Stimulated activated CD4-positive, alpha-beta T cell treated with anti-CD3 and anti-CD28 coated beads, Interleukin-2, amount 100 ng/mL, for 48 hours (primary cell): Measurements from ENCODE around the gene SLC25A18.
A peak's percentile ranks its signal among the peaks of the same experiment; 100 is the strongest.
"Not testable (repeated sequence)": the region's sequence is repeated elsewhere in the genome, so short reads cannot be mapped to it uniquely, and the experiment has no call there.

Source experiments
- DNase-seq, 2 donors: peaks; one replicate each; pipeline ENCODE4 v3.0.0-alpha.2; 2020

The SLC25A18 gene

GRCh38 chr22:17612057-17612456 lies 48.8 kb downstream of the SLC25A18 start:
- DNase-seq = no peak

- no peak for DNase-seq
Measured at GRCh38 chr22:17613280-17613679, 50.0 kb downstream of the SLC25A18 start.

GRCh38 chr22:17627961-17628405 lies 64.7 kb downstream of the SLC25A18 start:
- DNase-seq = no peak

GRCh38 chr22:17628406-17629172 lies 65.3 kb downstream of the SLC25A18 start, which contains the start of gene ATP6V1E1:
Gene ATP6V1E1 (minus strand): TSS chr22:17628749. CDS start chr22:17628635, 114 bp downstream.
- peak; percentile 84 to 95 for DNase-seq

- no peak for DNase-seq
Measured at GRCh38 chr22:17629173-17629489, 65.8 kb downstream of the SLC25A18 start.

- no peak for DNase-seq
Measured at GRCh38 chr22:17629641-17630040, 66.3 kb downstream of the SLC25A18 start.

GRCh38 chr22:17631076-17631565 lies 67.8 kb downstream of the SLC25A18 start:
- no peak for DNase-seq

- no peak for DNase-seq
Measured at GRCh38 chr22:17633217-17633997, 70.1 kb downstream of the SLC25A18 start.

GRCh38 chr22:17633998-17634323 lies 70.7 kb downstream of the SLC25A18 start:
- DNase-seq = no peak

- DNase-seq = no peak
Measured at GRCh38 chr22:17634696-17635095, 71.4 kb downstream of the SLC25A18 start.

- DNase-seq = not testable (repeated sequence)
Measured at GRCh38 chr22:17636850-17637249, 73.6 kb downstream of the SLC25A18 start.

- DNase-seq = no peak
Measured at GRCh38 chr22:17637490-17638181, 74.3 kb downstream of the SLC25A18 start.

GRCh38 chr22:17638182-17638431 lies 74.8 kb downstream of the SLC25A18 start:
- DNase-seq = no peak

GRCh38 chr22:17638432-17639246 lies 75.3 kb downstream of the SLC25A18 start, which contains the start of gene BCL2L13:
Gene BCL2L13 (plus strand): TSS chr22:17638757. CDS start chr22:17655712, 16,955 bp downstream.
- DNase-seq = peak; percentile 85 to 86

GRCh38 chr22:17639247-17639741 lies 76.0 kb downstream of the SLC25A18 start:
- DNase-seq = no peak
